Glutamatergic neuron (in vitro differentiated cells): ENCODE measurements around the gene WDR20. TPM values are rescaled to one million over a fixed set of nuclear protein-coding genes. Genes with fewer than 3 reads are reported as not detected.
"Not testable (repeated sequence)": the region's sequence is repeated elsewhere in the genome, so short reads cannot be mapped to it uniquely, and the experiment has no call there.

Experiments used
- DNase-seq: peaks from one replicate; pipeline ENCODE4 v3.0.0; 2022
- H3K27ac Mint-ChIP-seq: one replicate; pipeline ENCODE4 v1.8.0; 2020; ENCODE audit warnings: mild to moderate bottlenecking, mixed read lengths, inconsistent platforms; ENCODE audit not compliant: unreplicated experiment
- H3K27me3 Mint-ChIP-seq: one replicate; pipeline ENCODE4 v1.8.0; 2020; ENCODE audit warnings: mild to moderate bottlenecking, moderate library complexity, mixed read lengths, inconsistent platforms; ENCODE audit not compliant: unreplicated experiment
- H3K36me3 Mint-ChIP-seq: one replicate; pipeline ENCODE4 v1.8.0; 2020; ENCODE audit warnings: mild to moderate bottlenecking, mixed read lengths, inconsistent platforms; ENCODE audit not compliant: unreplicated experiment
- H3K4me1 Mint-ChIP-seq: one replicate; pipeline ENCODE4 v1.8.0; 2020; ENCODE audit warnings: mild to moderate bottlenecking, low read depth, mixed read lengths, inconsistent platforms; ENCODE audit not compliant: unreplicated experiment
- H3K4me3 Mint-ChIP-seq: one replicate; pipeline ENCODE4 v1.8.0; 2020; ENCODE audit warnings: mild to moderate bottlenecking, mixed read lengths, inconsistent platforms; ENCODE audit not compliant: unreplicated experiment
- H3K9me3 Mint-ChIP-seq: one replicate; pipeline ENCODE4 v1.8.0; 2020; ENCODE audit warnings: mild to moderate bottlenecking, moderate library complexity, mixed read lengths, inconsistent platforms; ENCODE audit not compliant: unreplicated experiment
- total RNA-seq: library from RNA; stranded (reverse); fragmentation: NEBNext Ultra II Directional; extraction: Animal tissue kit (Norgen Biotek cat#: 25700); gene quantifications from one replicate; pipeline ENCODE4 v1.2.1, GENCODE V29; 2021; ENCODE audit not compliant: unreplicated experiment
- TF ChIP-seq, protein P1 (sequence below): fragments of 200-600 bp; sonication (generic); IDR thresholded peaks from one replicate; pipeline ENCODE4 v1.5.0; 2021; ENCODE audit not compliant: partially characterized antibody, unreplicated experiment

Gene WDR20
- total RNA-seq, 1 donor from 2014 or later = 38.1 TPM

DNA sequence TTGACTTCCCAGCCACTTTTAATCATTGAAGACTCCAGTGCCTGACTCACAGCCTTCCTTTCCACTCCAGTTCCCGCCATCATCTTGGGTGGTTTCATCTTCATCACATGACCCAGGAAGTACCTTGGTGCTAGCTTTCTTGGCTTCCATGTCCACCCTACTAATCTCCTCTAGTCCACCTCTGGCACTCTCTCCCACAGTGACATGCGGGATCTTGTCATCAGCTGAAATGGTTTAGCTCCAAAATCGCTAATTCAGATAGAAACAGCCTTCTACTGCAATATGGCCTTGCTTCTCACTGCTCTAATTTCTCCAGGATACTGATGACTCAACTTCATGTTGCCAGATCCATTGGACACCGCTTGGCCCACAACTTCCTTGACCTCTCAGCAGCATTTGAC lies 24.5 kb downstream of the WDR20 start:
- H3K27ac Mint-ChIP-seq = no peak overlapping the region
- peaks cover 3% of the 10 kb centered on the region for H3K9me3 Mint-ChIP-seq
- DNase-seq = no peak
- TF ChIP-seq, protein P1, sequence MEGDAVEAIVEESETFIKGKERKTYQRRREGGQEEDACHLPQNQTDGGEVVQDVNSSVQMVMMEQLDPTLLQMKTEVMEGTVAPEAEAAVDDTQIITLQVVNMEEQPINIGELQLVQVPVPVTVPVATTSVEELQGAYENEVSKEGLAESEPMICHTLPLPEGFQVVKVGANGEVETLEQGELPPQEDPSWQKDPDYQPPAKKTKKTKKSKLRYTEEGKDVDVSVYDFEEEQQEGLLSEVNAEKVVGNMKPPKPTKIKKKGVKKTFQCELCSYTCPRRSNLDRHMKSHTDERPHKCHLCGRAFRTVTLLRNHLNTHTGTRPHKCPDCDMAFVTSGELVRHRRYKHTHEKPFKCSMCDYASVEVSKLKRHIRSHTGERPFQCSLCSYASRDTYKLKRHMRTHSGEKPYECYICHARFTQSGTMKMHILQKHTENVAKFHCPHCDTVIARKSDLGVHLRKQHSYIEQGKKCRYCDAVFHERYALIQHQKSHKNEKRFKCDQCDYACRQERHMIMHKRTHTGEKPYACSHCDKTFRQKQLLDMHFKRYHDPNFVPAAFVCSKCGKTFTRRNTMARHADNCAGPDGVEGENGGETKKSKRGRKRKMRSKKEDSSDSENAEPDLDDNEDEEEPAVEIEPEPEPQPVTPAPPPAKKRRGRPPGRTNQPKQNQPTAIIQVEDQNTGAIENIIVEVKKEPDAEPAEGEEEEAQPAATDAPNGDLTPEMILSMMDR = no peak
- no peaks in the 10 kb centered on the region for H3K36me3 Mint-ChIP-seq
- H3K4me3 Mint-ChIP-seq = no peak overlapping the region
- peaks cover 3% of the 10 kb centered on the region for H3K27me3 Mint-ChIP-seq
- peaks cover 36% of the 10 kb centered on the region for H3K4me1 Mint-ChIP-seq

DNA sequence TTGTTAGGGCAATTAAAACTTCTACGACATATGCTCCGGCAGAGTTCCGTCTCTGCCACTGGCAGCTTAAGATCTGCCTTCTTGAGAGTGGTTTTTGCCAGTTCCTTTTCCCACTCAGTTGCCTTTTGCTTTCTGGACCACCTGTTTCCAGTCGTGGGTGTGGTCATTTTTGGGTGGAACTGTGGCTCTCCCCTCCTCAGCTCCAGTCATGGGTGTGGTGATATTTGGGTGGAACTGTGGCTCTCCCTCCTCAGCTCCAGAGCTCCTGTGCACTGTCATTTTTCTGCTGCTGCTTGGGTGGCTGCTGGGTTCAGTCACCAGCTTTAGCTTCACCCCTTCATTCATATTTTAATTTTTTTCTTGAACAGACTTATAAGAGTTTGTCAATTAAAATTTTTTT lies 25.3 kb downstream of the WDR20 start:
- TF ChIP-seq, protein P1 = no peak
- H3K27me3 Mint-ChIP-seq = peaks cover 3% of the 10 kb centered on the region
- no peak for DNase-seq
- H3K9me3 Mint-ChIP-seq = peaks cover 3% of the 10 kb centered on the region
- peak overlapping the region; percentile 63 for H3K27ac Mint-ChIP-seq
- peaks cover 38% of the 10 kb centered on the region for H3K4me1 Mint-ChIP-seq
- H3K36me3 Mint-ChIP-seq = no peaks in the 10 kb centered on the region
- H3K4me3 Mint-ChIP-seq = no peak overlapping the region

DNA sequence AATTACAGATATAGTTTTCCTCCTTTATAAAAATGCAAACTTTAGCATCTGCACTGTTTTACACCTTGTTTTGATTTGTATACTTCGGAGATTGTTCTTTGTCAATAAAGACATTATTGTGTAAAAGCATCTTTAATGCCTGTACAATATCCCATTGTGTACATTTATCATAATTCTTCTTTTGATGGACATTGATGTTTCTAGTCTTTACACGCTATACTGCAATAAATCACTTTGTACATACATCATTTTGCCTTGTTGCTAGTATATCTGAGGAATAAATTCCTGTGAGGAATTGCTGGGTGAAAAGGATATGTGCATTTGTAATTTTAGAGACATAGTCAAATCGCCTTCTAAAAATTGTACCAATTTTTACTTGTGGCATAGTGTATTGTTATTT lies 30.4 kb downstream of the WDR20 start:
- Mint-ChIP-seq H3K27ac (peak overlapping the region; percentile 81), H3K27me3 (peaks cover 4% of the 10 kb centered on the region), H3K4me1 (peaks cover 43% of the 10 kb centered on the region), H3K36me3 (no peaks in the 10 kb centered on the region), H3K4me3 (no peak overlapping the region), H3K9me3 (peaks cover 5% of the 10 kb centered on the region)
- DNase-seq = no peak
- TF ChIP-seq, protein P1 = no peak

DNA sequence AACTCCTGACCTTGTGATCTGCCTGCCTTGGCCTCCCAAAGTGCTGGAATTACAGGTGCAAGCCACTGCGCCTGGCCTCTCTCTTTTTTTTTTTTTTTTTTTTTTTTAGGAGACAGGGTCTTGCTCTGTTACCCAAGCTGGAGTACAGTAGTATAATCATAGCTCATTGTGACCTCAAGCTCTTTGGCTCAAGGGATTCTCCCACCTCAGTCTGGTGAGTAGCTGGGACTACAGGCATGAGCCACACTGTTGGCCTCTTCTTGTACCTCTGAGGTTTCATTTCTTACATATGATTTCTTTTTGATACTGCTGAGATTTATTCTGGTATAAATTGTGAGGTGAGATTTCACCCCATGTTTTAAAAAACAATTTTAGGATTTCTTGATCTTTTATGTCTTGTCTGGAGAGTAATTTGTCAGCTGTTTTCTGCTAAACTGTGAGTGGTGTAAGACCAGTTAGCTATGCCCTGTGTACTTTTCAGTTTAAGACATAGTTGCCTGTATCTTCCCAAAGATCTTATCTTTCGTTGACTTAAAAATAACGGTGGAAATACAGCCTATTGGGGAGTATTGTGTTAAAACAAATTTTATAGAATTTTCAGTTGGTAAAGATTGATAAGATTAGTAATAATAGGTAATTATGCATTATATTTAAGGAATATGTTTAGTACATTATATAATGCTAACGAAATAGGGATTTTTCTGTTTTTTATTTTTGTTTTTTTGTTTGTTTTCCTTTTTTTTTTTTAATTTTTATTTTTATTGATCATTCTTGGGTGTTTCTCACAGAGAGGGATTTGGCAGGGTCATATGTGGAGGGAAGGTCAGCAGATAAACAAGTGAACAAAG lies 31.7 kb downstream of the WDR20 start:
- peaks cover 4% of the 10 kb centered on the region for H3K27me3 Mint-ChIP-seq
- DNase-seq = no peak
- peak overlapping the region; percentile 93 for H3K27ac Mint-ChIP-seq
- peaks cover 5% of the 10 kb centered on the region for H3K9me3 Mint-ChIP-seq
- H3K4me3 Mint-ChIP-seq = peak overlapping the region; percentile 73
- no peaks in the 10 kb centered on the region for H3K36me3 Mint-ChIP-seq
- H3K4me1 Mint-ChIP-seq = peaks cover 38% of the 10 kb centered on the region
- TF ChIP-seq, protein P1 = no peak

DNA sequence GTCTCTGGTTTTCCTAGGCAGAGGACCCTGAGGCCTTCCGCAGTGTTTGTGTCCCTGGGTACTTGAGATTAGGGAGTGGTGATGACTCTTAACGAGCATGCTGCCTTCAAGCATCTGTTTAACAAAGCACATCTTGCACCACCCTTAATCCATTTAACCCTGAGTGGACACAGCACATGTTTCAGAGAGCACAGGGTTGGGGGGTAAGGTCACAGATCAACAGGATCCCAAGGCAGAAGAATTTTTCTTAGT lies 32.2 kb downstream of the WDR20 start:
- Mint-ChIP-seq H3K4me3 (peak overlapping the region; percentile 73), H3K4me1 (peaks cover 35% of the 10 kb centered on the region), H3K27ac (peak overlapping the region; percentile 93)
- H3K27me3 Mint-ChIP-seq, H3K9me3 Mint-ChIP-seq, H3K36me3 Mint-ChIP-seq, DNase-seq: not testable (repeated sequence)

DNA sequence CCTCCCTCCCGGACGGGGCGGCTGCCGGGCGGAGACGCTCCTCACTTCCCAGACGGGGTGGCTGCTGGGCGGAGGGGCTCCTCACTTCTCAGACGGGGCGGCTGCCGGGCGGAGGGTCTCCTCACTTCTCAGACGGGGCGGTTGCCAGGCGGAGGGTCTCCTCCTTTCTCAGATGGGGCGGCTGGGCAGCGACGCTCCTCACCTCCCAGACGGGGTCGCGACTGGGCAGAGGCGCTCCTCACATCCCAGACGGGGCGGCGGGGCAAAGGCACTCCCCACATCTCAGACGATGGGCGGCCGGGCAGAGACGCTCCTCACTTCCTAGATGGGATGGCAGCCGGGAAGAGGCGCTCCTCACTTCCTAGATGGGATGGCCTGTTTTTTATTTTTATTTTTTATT lies 33.0 kb downstream of the WDR20 start:
- H3K36me3 Mint-ChIP-seq, H3K27ac Mint-ChIP-seq, DNase-seq, H3K27me3 Mint-ChIP-seq, H3K4me3 Mint-ChIP-seq, H3K9me3 Mint-ChIP-seq: not testable (repeated sequence)
- H3K4me1 Mint-ChIP-seq = peaks cover 31% of the 10 kb centered on the region
